WTC11 (cell line): Measurements from ENCODE around the gene KRTAP10-4. TPM values are rescaled to one million over a fixed set of nuclear protein-coding genes. Genes with fewer than 3 reads are reported as not detected.
A peak's percentile ranks its signal among the peaks of the same experiment; 100 is the strongest.

Experiments used
- ATAC-seq: fragments of 200-7000 bp; cut with Tn5 transposase; 2 replicates; pipeline ENCODE4 v1.10.0; 2021; ENCODE audit warnings: mild to moderate bottlenecking, moderate library complexity
- CTCF ChIA-PET: fragments of 300-600 bp; sonication (Branson Sonifier 250); formaldehyde crosslinking; loops from one replicate; lab custom pipeline; 2021; ENCODE audit warnings: antibody characterized with exemption; lab: Charles Lee
- POLR2A ChIA-PET: fragments of 350-600 bp; sonication (Branson Sonifier 250); formaldehyde crosslinking; loops from one replicate; lab custom pipeline; 2021; ENCODE audit warnings: antibody characterized with exemption; lab: Charles Lee
- DNase-seq: peaks from one replicate; pipeline ENCODE4 v3.0.0; 2021; ENCODE audit warnings: low spot score
- H3K27ac Mint-ChIP-seq: 2 replicates; pipeline ENCODE4 v1.8.0; 2021; ENCODE audit warnings: mixed read lengths
- H3K27me3 Mint-ChIP-seq: 2 replicates; pipeline ENCODE4 v1.8.0; 2021; ENCODE audit warnings: low read depth, mild to moderate bottlenecking, moderate library complexity, mixed read lengths
- H3K36me3 Mint-ChIP-seq: 2 replicates; pipeline ENCODE4 v1.8.0; 2021; ENCODE audit warnings: mixed read lengths
- H3K4me1 Mint-ChIP-seq: 2 replicates; pipeline ENCODE4 v1.8.0; 2022; ENCODE audit warnings: mixed read lengths
- H3K4me3 Mint-ChIP-seq: 2 replicates; pipeline ENCODE4 v1.8.0; 2021; ENCODE audit warnings: mild to moderate bottlenecking, moderate library complexity, mixed read lengths
- H3K9me3 Mint-ChIP-seq: 2 replicates; pipeline ENCODE4 v1.8.0; 2021; ENCODE audit warnings: mixed read lengths
- ATF1 ChIP-seq: sonication (generic); formaldehyde crosslinking; IDR thresholded peaks from 2 replicates; pipeline ENCODE4 v1.8.1; 2023; ENCODE audit warnings: mild to moderate bottlenecking, moderate library complexity, missing genetic modification reagents
- CBFB ChIP-seq: sonication (generic); formaldehyde crosslinking; IDR thresholded peaks from 2 replicates; pipeline ENCODE4 v1.8.1; 2022; ENCODE audit warnings: mild to moderate bottlenecking, low read depth, missing genetic modification reagents
- CREB1 ChIP-seq: sonication (generic); formaldehyde crosslinking; IDR thresholded peaks from 2 replicates; pipeline ENCODE4 v1.8.0; 2023; ENCODE audit warnings: mild to moderate bottlenecking, missing genetic modification reagents
- CTCF ChIP-seq: fragments of 200-600 bp; IDR thresholded peaks from 2 replicates; pipeline ENCODE4 v1.8.0; 2022; ENCODE audit warnings: antibody characterized with exemption
- ESRRA ChIP-seq: sonication (generic); formaldehyde crosslinking; IDR thresholded peaks from 2 replicates; pipeline ENCODE4 v1.8.1; 2022; ENCODE audit warnings: mild to moderate bottlenecking, missing genetic modification reagents, borderline replicate concordance
- ETV6 ChIP-seq: sonication (generic); formaldehyde crosslinking; IDR thresholded peaks from 2 replicates; pipeline ENCODE4 v1.8.1; 2022; ENCODE audit warnings: mild to moderate bottlenecking, missing genetic modification reagents
- FOXP4 ChIP-seq: sonication (generic); formaldehyde crosslinking; IDR thresholded peaks from 2 replicates; pipeline ENCODE4 v1.8.0; 2022; ENCODE audit warnings: mild to moderate bottlenecking, missing genetic modification reagents
- GRHL2 ChIP-seq: fragments of 250-450 bp; sonication (Bioruptor Pico); IDR thresholded peaks from 2 replicates; pipeline ENCODE4 v1.8.0; 2022; ENCODE audit warnings: mild to moderate bottlenecking, moderate library complexity; ENCODE audit not compliant: insufficient replicate concordance, severe bottlenecking
- HMGA2 ChIP-seq: fragments of 250-450 bp; sonication (Bioruptor Pico); IDR thresholded peaks from 2 replicates; pipeline ENCODE4 v1.4.0; 2021; ENCODE audit warnings: mild to moderate bottlenecking, moderate library complexity
- IRF1 ChIP-seq: sonication (generic); formaldehyde crosslinking; IDR thresholded peaks from 2 replicates; pipeline ENCODE4 v1.8.0; 2023; ENCODE audit warnings: missing genetic modification reagents
- JUN ChIP-seq: sonication (generic); formaldehyde crosslinking; IDR thresholded peaks from 2 replicates; pipeline ENCODE4 v1.8.0; 2023; ENCODE audit warnings: mild to moderate bottlenecking, missing genetic modification reagents
- KAT7 ChIP-seq: sonication (generic); formaldehyde crosslinking; IDR thresholded peaks from 2 replicates; pipeline ENCODE4 v1.8.1; 2023; ENCODE audit warnings: missing genetic modification reagents, mild to moderate bottlenecking, borderline replicate concordance
- MAX ChIP-seq: sonication (generic); formaldehyde crosslinking; IDR thresholded peaks from 2 replicates; pipeline ENCODE4 v1.8.0; 2022; ENCODE audit warnings: mild to moderate bottlenecking, missing genetic modification reagents
- MLX ChIP-seq: sonication (generic); formaldehyde crosslinking; IDR thresholded peaks from 2 replicates; pipeline ENCODE4 v1.8.1; 2023; ENCODE audit warnings: mild to moderate bottlenecking, missing genetic modification reagents, moderate library complexity
- MXD4 ChIP-seq: fragments of 250-450 bp; sonication (Bioruptor Pico); IDR thresholded peaks from 2 replicates; pipeline ENCODE4 v1.8.0; 2021; ENCODE audit warnings: mild to moderate bottlenecking, moderate library complexity, borderline replicate concordance
- NFYB ChIP-seq: sonication (generic); formaldehyde crosslinking; conservative IDR thresholded peaks from 2 replicates; pipeline ENCODE4 v1.8.0; 2022; ENCODE audit warnings: low read depth, missing genetic modification reagents
- NR1H2 ChIP-seq: sonication (generic); formaldehyde crosslinking; IDR thresholded peaks from 2 replicates; pipeline ENCODE4 v1.9.0; 2021; ENCODE audit warnings: mild to moderate bottlenecking, moderate library complexity, missing genetic modification reagents
- OVOL2 ChIP-seq: fragments of 250-450 bp; sonication (Bioruptor Pico); IDR thresholded peaks from 2 replicates; pipeline ENCODE4 v1.9.0; 2021; ENCODE audit warnings: mild to moderate bottlenecking, borderline replicate concordance
- PRRX2 ChIP-seq: fragments of 250-450 bp; sonication (Bioruptor Pico); IDR thresholded peaks from 2 replicates; pipeline ENCODE4 v1.8.0; 2021; ENCODE audit warnings: mild to moderate bottlenecking
- TCF7 ChIP-seq: sonication (generic); formaldehyde crosslinking; IDR thresholded peaks from 2 replicates; pipeline ENCODE4 v1.8.0; 2022; ENCODE audit warnings: mild to moderate bottlenecking, low read depth, missing genetic modification reagents, moderate library complexity
- TEAD1 ChIP-seq: sonication (generic); formaldehyde crosslinking; IDR thresholded peaks from 2 replicates; pipeline ENCODE4 v1.8.0; 2022; ENCODE audit warnings: mild to moderate bottlenecking, missing genetic modification reagents
- ZBTB21 ChIP-seq: sonication (generic); formaldehyde crosslinking; IDR thresholded peaks from 2 replicates; pipeline ENCODE4 v1.8.1; 2023; ENCODE audit warnings: mild to moderate bottlenecking, missing genetic modification reagents, borderline replicate concordance
- ZMAT4 ChIP-seq: fragments of 250-450 bp; sonication (Bioruptor Pico); IDR thresholded peaks from 2 replicates; pipeline ENCODE4 v1.9.0; 2021; ENCODE audit warnings: mild to moderate bottlenecking
- ZNF263 ChIP-seq: sonication (generic); formaldehyde crosslinking; IDR thresholded peaks from 2 replicates; pipeline ENCODE4 v1.8.1; 2022; ENCODE audit warnings: low read depth, mild to moderate bottlenecking, moderate library complexity, missing genetic modification reagents
- ZNF396 ChIP-seq: fragments of 250-450 bp; sonication (Bioruptor Pico); IDR thresholded peaks from 2 replicates; pipeline ENCODE4 v1.8.0; 2021; ENCODE audit warnings: mild to moderate bottlenecking, moderate library complexity, borderline replicate concordance
- ZNF416 ChIP-seq: fragments of 250-450 bp; sonication (Bioruptor Pico); IDR thresholded peaks from 2 replicates; pipeline ENCODE4 v1.9.0; 2021; ENCODE audit warnings: mild to moderate bottlenecking, inconsistent platforms
- ZNF425 ChIP-seq: fragments of 250-450 bp; sonication (Bioruptor Pico); conservative IDR thresholded peaks from 2 replicates; pipeline ENCODE4 v1.9.0; 2021; ENCODE audit warnings: mild to moderate bottlenecking
- ZNF671 ChIP-seq: fragments of 250-450 bp; sonication (Bioruptor Pico); IDR thresholded peaks from 2 replicates; pipeline ENCODE4 v1.8.0; 2021; ENCODE audit warnings: mild to moderate bottlenecking
- total RNA-seq: library from RNA; stranded (reverse); gene quantifications from 3 replicates; pipeline ENCODE4 v1.2.3, GENCODE V29; 2021

Gene KRTAP10-4
- total RNA-seq, 1 experiment from 2014 or later: not detected

GRCh38 chr21:44539991-44540666 lies 33.4 kb upstream of the KRTAP10-4 start, which contains the start of gene KRTAP10-1:
TSS of gene KRTAP10-1 (minus strand) at chr21:44540195. CDS start at chr21:44540150, 45 bp downstream.
- Mint-ChIP-seq H3K4me1 (0 out of 2 replicates have a peak, but pooled peaks cover 6% of the 10 kb centered on the region), H3K27ac (0 out of 2 replicates have a peak within 1 kb of the TSS, but pooled peaks have one; percentile 29), H3K36me3 (no peaks in the 10 kb centered on the region), H3K27me3 (no peaks in the 10 kb centered on the region), H3K4me3 (no peak within 1 kb of the TSS), H3K9me3 (no peaks in the 10 kb centered on the region)
- ATAC-seq (no peak), DNase-seq (no peak)
- POLR2A ChIA-PET: no interaction called here
- CTCF ChIA-PET: no interaction called here
- TF ChIP-seq KAT7 (CRISPR knock-in tag) (no peak), ZNF416 (CRISPR knock-in tag) (no peak), CREB1 (CRISPR knock-in tag) (no peak), ZNF263 (no peak), ATF1 (CRISPR knock-in tag) (no peak), NFYB (CRISPR knock-in tag) (no peak), FOXP4 (CRISPR knock-in tag) (no peak), TCF7 (CRISPR knock-in tag) (no peak), ETV6 (CRISPR knock-in tag) (no peak), MXD4 (CRISPR knock-in tag) (no peak), HMGA2 (CRISPR knock-in tag) (no peak), TEAD1 (CRISPR knock-in tag) (no peak), MAX (CRISPR knock-in tag) (no peak), ZMAT4 (no peak), GRHL2 (no peak), NR1H2 (no peak), CTCF (no peak), OVOL2 (CRISPR knock-in tag) (no peak)

GRCh38 chr21:44540741-44541288 lies 32.7 kb upstream of the KRTAP10-4 start:
- Mint-ChIP-seq H3K36me3 (no peaks in the 10 kb centered on the region), H3K9me3 (peaks cover 5% of the 10 kb centered on the region; the same call in 1 of the 2 replicates), H3K27ac (no peak overlapping the region), H3K4me1 (0 out of 2 replicates have a peak, but pooled peaks cover 6% of the 10 kb centered on the region), H3K4me3 (no peak overlapping the region), H3K27me3 (no peaks in the 10 kb centered on the region)
- ChIA-PET CTCF (interaction anchor here (1.3 kb wide), 1 partner anchor 9 kb away, joined by 4 read pairs; no protein-coding TSS in a partner anchor), POLR2A (no interaction called here)
- DNase-seq (no peak), ATAC-seq (no peak)
- TF ChIP-seq ZNF671 (CRISPR knock-in tag): no peak
- no peak for TF ChIP-seq ZNF425 (CRISPR knock-in tag)
- no peak for TF ChIP-seq ZBTB21
- no peak for TF ChIP-seq ESRRA (CRISPR knock-in tag)
- TF ChIP-seq IRF1: no peak
- TF ChIP-seq CBFB: no peak
- no peak for TF ChIP-seq ZNF396 (CRISPR knock-in tag)
- TF ChIP-seq PRRX2 (CRISPR knock-in tag): no peak
- no peak for TF ChIP-seq JUN (CRISPR knock-in tag)
- no peak for TF ChIP-seq MLX
